HG03196 (cell line): ENCODE measurements around the gene CCDC121.

Source experiments
- ATAC-seq: cut with Tn5 transposase; IDR thresholded peaks from one replicate; pipeline ENCODE4 v1.9.1; 2021; ENCODE audit not compliant: unreplicated experiment

Gene CCDC121

GRCh38 chr2:27582695-27583389 is 46.0 kb downstream of the CCDC121 start, which contains the start of gene ZNF512:
Gene ZNF512 (plus strand): TSS chr2:27583042. CDS start chr2:27583113, 71 bp downstream.
- peak; percentile 86 for ATAC-seq

GRCh38 chr2:27582129-27582694 is 46.6 kb downstream of the CCDC121 start:
- ATAC-seq, result no peak

GRCh38 chr2:27581417-27582128 is 47.2 kb downstream of the CCDC121 start:
- no peak for ATAC-seq
